Stimulated activated CD8-positive, alpha-beta memory T cell treated with anti-CD3 and anti-CD28 coated beads, Interleukin-15, amount 100 ng/mL, for 4 hours (primary cell): Measurements from ENCODE around the gene VDAC1.
"Not testable (repeated sequence)": the region's sequence is repeated elsewhere in the genome, so short reads cannot be mapped to it uniquely, and the experiment has no call there.

Source experiments
- DNase-seq, 2 donors: peaks; one replicate each; pipeline ENCODE4 v3.0.0-alpha.2; 2020; ENCODE audit warnings: low read depth in 2 of 2

The VDAC1 gene

DNA sequence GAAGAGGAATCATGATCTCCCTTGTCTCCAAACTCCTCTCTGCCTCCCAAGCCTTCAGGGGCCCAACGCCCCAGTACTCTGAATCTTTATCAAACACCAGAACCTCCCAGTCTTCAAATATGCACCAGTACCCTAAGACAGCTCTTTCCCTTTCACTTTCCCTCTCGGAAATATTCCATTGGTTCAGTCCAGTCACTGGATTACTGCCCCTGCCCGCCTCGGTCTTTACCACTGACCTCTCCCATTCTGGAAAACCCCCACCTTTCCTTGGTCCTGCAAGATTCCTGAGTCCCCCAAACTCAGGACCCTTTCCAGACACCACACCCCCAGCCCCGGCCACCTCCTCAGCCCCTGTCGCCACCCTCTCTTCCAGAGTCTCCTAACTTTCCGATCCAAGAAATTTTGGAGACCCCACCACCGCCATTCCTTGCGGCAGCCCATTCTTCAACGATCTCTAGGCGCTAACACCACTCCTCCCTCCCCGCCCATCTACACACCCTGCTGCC is 37.0 kb downstream of the VDAC1 start:
- no peak for DNase-seq

- DNase-seq, result no peak
Measured at GRCh38 chr5:133967124-133967523, 37.7 kb downstream of the VDAC1 start.

GRCh38 chr5:133966090-133966489 is 38.7 kb downstream of the VDAC1 start:
- no peak for DNase-seq

DNA sequence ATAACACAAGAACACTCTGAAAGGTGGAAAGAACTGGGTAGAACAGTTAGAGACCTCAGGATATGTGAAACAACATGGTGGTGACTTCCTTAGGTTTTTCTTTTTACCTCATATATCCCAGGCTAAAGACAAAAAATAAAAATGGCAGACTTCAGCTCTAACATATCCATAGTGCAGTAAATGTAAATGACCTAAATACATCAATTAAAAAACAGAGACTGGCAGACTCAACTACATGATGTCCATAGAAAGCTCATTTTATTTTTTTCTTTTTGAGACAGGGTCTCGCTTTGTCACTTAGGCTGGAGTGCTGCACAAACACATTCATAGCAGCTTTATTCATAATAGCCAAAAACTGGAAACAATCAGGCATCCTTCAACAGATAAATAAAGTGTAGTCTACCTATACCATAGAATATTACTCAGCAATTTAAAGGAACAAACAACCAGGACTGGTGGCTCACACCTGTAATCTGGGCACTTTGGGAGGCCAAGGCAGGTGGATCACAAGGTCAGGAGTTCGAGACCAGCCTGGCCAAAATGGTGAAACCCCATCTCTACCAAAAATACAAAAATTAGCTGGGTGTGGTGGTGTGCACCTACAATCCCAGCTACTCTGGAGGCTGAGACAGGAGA is 41.2 kb downstream of the VDAC1 start:
- no peak for DNase-seq

DNA sequence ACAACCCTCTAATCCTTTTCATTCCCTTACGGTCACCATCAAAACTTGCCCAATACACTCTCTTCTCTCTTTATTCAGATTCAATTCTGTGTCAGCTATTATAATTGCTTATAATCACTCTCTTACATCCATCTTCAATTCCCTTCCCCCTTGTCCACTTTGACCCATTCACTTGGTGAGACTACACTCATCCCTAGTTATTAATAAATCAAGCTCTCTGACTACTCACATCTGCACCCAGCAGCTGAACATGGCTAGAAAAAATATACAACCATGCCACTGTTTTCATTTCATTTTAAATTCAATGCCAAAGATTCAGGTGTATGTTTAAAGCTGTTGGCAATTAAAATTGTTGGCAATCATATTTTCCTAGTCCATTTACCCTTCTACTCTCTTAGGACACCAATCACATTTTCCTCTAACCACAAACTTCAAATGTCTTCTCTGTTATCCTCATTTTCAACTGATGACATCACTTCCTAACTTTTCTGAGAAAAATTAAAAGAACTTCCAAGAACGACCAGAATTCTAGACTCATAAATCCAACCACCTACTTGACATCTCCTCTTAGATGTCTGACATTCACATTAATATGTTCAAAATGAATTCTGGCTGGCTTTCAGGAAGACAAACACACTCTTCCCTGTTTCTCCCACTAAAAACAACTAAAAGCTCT is 41.8 kb downstream of the VDAC1 start:
- DNase-seq, result no peak

DNA sequence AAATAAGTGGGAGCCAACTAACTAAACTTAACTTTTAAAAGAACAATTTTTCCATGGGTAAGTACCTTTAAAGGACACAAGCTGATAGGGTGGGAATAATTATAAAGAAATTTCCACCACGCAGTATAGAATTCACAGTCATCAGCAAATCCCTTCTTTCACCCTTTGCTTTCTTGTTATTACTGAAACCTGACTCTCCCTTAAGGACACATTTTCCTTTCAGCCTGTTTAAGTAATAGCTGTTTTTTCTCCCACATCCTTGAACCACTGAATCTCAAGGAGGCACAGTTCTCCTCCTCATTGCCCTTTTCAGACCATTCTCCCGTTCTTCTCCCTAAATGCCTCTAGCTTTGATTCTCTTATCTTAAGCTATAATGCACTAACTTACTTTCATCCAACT is 42.6 kb downstream of the VDAC1 start:
- DNase-seq, result no peak

- DNase-seq, result no peak
Measured at GRCh38 chr5:133959643-133960042, 45.1 kb downstream of the VDAC1 start.

DNA sequence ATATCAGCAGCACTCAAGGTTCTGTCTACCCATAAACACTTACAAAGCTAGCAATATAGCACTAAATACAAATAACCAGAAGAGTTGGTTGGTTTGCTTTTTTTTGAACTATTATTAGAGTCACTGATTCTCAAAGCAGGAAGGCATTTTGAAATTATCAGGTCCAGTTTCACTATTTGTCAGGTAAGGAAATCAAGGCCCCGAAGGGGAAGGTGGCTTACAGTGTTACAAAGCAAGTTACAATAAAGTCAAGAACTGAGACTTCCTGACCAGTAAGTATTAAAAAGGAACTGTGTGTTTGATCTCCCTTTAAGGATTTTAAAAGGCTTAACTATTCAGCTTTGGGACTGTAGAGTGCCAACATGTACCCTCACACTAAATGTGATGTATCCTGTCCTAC is 47.2 kb downstream of the VDAC1 start:
- DNase-seq, result no peak

DNA sequence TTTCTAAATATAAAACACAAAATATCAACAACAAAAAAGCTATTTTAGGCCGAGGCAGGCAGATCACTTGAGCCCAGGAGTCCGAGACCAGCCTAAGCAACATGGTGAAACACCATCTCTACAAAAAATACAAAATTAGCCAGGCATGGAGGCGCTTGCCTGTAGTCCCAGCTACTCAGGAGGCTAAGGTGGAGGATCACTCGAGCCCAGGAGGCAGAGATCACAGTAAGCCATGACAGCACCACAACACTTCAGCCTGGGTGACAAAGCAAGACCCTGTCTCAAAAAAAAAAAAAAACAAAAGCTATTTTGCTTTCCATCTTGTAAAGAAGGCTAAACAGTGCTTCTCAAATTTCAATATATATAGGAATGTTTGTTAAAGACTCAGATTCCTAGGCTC is 47.7 kb downstream of the VDAC1 start:
- DNase-seq, result no peak

DNA sequence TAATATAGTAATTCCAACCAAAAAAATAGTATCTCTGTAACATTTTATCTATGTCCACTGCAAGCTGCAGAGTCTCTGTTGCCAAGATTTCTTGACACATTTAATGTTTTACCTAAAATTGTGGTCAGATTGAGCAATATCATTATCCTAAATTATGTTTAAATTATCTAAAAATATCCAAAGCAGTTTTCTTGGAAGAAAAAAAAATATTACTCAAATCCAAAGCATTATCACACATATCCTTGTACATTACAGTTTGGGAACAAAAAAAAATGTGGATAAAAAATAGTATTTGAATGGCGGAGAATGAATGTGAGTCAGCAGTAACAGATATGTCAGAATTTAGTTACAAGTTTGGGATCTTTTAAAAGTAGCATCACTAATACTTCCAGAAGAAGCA is 48.6 kb downstream of the VDAC1 start:
- not testable (repeated sequence) for DNase-seq

DNA sequence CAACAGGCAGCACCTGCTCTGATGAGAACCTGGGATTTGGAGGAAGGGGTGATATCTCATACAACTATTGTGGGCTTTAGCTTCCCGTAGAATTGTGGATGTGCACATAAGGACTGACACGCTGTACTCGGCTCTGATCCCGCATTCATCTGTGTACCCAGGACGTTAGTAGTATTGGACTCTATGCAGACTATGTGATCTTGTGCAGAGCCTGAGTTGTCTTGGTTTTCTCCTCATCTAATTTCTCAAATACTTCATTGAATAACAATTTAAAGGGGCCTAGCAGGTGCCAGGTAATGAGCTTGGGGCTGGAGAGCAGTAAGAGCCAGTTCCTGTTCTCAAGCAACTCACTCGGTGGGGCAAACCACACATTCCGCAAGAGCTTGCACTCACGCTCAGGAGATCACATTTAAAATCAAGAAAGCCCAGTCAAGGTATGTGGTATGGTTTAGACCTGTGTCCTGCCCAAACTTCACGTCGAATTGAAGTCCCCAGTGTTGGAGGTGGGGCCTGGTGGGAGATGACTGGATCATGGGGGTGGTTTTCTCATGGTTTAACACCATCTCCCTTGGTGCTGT is 51.1 kb downstream of the VDAC1 start:
- no peak for DNase-seq

- no peak for DNase-seq
Measured at GRCh38 chr5:133952729-133953567, 51.8 kb downstream of the VDAC1 start.

DNA sequence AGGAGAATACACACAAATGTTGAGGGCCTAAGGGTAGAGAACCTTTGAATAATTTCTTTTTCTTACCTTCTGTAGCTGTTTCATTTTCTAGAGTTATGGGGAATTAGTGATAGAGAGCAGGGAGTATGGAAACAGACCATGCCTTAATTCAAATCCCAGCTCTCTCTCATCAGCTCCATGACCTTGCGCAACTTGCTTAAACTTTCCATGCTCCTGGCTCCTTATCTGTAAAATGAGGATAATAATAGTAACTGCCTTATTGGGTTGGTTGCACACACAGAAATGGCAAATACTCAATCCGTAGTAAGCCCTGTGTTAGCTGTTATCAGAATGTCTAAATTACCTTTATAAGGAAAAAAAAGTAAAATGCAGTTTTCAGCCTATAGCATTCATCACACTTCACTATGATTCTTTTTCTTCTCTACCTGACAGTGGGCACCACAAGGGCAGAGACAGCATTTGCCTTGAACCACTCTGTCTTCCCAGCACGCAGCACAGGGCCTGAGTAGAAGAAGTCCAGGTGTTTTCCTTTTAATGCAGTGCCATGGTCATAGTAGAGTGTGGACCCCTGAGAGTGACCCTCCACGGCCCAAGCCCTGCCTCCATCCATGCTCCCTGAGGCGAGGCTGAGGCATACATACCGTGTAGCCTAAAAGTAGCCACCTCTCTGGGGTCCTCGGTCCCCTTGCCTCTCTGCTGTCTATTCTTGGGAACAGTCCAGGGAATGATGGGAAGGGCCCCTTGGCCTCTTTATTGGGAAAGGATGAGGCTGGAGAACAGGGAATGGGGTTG is 53.8 kb downstream of the VDAC1 start:
- DNase-seq, result no peak

GRCh38 chr5:133948721-133949120 is 56.1 kb downstream of the VDAC1 start:
- DNase-seq, result no peak

DNA sequence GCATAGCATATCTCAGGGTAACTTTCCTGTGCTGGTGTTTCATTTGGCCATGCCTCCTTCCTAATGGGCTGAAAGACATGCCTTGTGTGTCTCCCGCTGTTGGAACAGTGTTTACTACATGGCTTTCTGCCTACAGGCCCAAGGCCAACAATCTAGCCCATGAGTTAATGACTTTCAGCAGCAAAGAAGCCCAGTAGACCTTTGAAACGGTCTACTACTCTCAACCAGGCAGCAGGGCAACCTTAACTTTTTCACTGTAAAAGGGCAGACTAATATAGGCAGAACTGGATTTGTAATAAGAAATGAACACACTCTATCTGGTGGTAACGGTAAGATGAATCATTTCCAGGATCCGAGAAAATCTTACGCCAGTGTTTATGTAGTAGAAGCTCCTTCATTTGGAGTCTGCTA is 57.3 kb downstream of the VDAC1 start:
- DNase-seq, result no peak

- no peak for DNase-seq
Measured at GRCh38 chr5:133945568-133945967, 59.2 kb downstream of the VDAC1 start.

- DNase-seq, result no peak
Measured at GRCh38 chr5:133944263-133945185, 60.3 kb downstream of the VDAC1 start.

DNA sequence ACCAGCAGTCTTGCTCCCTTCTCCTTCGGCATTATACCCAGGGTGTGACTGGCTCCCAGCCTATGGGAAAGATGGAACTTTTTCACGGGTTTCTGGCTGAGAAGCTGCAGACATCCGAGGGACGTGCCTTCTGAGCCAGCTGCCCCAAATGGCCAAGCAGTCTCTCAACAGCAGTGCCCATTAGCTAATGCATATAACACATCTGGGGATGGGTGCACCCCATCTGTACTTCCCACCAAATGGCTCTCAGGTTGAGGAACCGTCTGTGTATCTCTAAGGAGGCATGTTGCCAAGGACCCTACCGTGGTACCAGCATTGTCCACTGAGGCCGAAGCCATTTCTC is 61.3 kb downstream of the VDAC1 start:
- DNase-seq, result no peak

DNA sequence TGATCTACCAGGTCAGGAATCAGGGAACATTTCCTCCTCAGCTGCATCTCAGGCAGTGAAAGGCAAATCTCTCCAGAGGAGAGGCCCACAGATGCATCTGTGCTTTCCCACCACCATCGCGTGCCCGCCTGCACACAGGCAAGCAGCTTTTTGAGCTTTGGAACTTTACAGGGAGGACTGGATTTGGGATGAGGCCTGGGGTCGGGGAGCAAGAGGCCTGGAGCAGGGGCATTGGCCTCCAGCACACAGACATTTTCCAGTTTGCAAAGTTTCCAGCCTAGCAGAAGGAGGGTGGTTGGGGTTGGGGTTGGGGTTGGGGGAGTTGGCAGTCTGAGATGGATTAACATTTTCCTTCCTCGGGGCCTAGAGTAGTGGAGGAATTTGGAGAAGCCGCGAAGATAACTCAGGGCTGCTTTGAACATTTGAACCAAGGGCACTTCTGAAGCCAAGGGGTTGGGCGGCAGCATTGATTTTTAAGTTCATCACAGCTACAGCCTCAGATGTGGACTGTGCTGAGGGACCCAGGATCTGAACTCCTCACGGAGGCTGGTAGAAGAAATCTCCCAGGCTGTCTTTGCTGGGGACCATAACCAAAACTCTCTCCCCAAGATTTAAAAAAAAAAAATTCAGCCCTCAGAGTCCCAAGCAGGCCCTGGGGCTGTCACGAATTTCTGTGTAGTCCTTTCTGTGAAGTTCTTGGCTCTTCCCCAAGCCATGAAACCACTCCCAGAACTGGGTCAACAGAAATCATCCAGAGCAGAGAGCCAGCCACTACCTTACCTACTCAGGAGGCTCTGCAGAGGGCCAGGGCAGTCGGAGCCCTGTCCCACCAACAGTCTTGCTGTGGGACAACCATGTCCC is 61.9 kb downstream of the VDAC1 start:
- DNase-seq, result no peak
